Measurements from ENCODE around the gene BSG.
"Not testable (repeated sequence)": the region's sequence is repeated elsewhere in the genome, so short reads cannot be mapped to it uniquely, and the experiment has no call there.

The BSG gene

DNA sequence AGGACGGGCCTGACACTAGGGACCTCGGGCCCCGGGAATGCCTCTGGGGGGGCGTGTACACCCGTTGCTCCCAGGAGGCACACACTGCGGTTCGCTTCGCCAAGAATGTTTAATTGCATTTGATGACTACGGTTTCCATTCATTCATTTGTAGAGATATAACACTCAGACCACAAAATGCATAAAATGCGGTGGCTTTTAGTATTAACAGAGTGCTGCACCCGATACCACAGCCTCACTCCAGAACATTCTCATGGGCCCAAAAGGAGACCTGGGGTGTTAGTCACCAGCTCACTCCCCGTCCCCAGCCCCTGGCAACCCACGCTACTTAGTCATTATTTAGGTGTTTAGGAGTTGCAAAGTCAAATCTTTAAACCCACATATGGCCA, 39.1 kb downstream of the BSG start:
- Mint-ChIP-seq H3K4me3 (peak overlapping the region; percentile 84), H3K9me3 (no peaks in the 10 kb centered on the region), H3K27ac (peak overlapping the region; percentile 92), H3K36me3 (peaks cover 22% of the 10 kb centered on the region), H3K4me1 (peaks cover 22% of the 10 kb centered on the region)
- DNase-seq (ENCODE audit: low spot score in 2 of 2) = peak; percentile 55 to 87
- peak; percentile 91 for ATAC-seq

DNA sequence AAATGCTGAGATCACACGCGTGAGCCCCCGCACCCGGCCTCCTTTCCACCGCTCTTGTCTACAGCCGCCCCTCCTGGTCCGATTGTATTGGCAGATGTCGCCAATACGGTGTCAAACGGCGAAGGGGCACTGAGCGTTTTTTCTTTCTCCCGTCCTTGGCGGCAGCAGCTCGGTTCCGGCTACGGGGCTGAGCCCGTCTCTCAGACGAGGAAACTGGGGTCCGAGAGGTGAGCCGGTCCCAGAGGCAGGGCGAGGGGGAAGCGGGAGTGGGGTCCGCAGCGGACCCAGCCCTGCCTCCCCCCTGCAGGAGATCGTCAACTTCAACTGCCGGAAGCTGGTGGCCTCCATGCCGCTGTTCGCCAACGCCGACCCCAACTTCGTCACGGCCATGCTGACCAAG, 40.5 kb downstream of the BSG start:
- Mint-ChIP-seq H3K4me3 (no peak overlapping the region), H3K36me3 (peaks cover 31% of the 10 kb centered on the region), H3K9me3 (no peaks in the 10 kb centered on the region), H3K4me1 (peaks cover 22% of the 10 kb centered on the region), H3K27ac (no peak overlapping the region)
- ATAC-seq (no peak), DNase-seq (ENCODE audit: low spot score in 2 of 2) (no peak)

DNA sequence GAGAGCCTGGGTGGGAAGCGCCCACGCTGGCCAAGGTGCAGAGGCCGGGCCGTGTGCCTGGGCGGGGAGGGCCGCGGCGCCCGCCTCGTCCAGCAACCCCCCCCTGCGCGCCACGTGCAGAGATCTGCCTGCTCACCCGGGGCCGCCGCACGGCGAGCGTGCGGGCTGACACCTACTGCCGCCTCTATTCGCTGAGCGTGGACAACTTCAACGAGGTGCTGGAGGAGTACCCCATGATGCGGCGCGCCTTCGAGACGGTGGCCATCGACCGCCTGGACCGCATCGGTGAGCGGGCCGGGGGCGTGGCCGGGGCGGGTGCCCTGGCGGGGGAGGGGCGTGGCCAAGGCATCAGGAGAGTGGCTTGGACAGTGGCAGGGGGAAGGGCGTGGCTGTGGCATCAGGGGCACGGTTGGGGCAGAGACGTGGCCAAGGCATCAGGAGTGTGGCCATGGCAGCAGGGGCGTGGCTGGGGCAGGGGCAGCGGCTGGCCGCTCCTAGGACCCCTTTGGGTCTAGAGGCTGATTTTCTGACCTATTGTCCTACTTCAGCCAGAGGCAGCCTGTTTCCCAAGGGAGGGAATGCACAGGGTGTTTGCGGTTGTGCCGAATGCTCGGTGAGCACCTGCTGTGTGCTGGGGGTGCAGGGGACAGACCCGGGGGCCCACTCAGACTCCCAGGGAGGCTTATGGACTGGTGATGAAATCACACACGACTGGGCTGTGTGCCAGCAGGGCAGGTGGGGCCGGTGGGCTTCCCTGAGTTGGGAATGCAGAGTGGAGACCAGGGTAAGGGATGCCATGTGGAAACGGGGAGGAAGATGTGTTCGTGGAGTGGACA, 41.6 kb downstream of the BSG start:
- Mint-ChIP-seq H3K4me3 (no peak overlapping the region), H3K9me3 (no peaks in the 10 kb centered on the region), H3K4me1 (peaks cover 22% of the 10 kb centered on the region), H3K27ac (no peak overlapping the region), H3K36me3 (peaks cover 40% of the 10 kb centered on the region)
- no peak for ATAC-seq
- DNase-seq (ENCODE audit: low spot score in 2 of 2) = no peak

DNA sequence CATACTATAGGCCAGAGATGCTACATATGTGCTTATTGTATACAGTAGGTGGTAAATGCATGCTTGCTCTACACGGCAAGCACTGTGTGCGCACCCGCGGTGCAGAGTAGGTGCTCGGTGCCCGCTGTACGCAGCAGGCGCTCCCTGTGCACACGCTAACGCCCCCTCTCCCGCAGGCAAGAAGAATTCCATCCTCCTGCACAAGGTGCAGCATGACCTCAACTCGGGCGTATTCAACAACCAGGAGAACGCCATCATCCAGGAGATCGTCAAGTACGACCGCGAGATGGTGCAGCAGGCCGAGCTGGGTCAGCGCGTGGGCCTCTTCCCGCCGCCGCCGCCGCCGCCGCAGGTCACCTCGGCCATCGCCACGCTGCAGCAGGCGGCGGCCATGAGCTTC, 43.2 kb downstream of the BSG start:
- Mint-ChIP-seq H3K4me1 (peaks cover 22% of the 10 kb centered on the region), H3K27ac (no peak overlapping the region), H3K36me3 (peaks cover 49% of the 10 kb centered on the region), H3K9me3 (no peaks in the 10 kb centered on the region), H3K4me3 (no peak overlapping the region)
- ATAC-seq = no peak
- no peak for DNase-seq (ENCODE audit: low spot score in 2 of 2)

GRCh38 chr19:616062-616700, 43.8 kb downstream of the BSG start:
- peaks cover 43% of the 10 kb centered on the region for H3K36me3 Mint-ChIP-seq
- H3K27ac Mint-ChIP-seq = no peak overlapping the region
- no peak for DNase-seq (ENCODE audit: low spot score in 2 of 2)
- no peak for ATAC-seq
- peaks cover 16% of the 10 kb centered on the region for H3K4me1 Mint-ChIP-seq
- H3K4me3 Mint-ChIP-seq = no peak overlapping the region
- H3K9me3 Mint-ChIP-seq = no peaks in the 10 kb centered on the region

GRCh38 chr19:616747-617526, 44.5 kb downstream of the BSG start:
- Mint-ChIP-seq H3K9me3 (no peaks in the 10 kb centered on the region), H3K36me3 (peaks cover 36% of the 10 kb centered on the region), H3K4me1 (peaks cover 9% of the 10 kb centered on the region), H3K4me3 (no peak overlapping the region), H3K27ac (no peak overlapping the region)
- ATAC-seq (no peak), DNase-seq (ENCODE audit: low spot score in 2 of 2) (no peak)

DNA sequence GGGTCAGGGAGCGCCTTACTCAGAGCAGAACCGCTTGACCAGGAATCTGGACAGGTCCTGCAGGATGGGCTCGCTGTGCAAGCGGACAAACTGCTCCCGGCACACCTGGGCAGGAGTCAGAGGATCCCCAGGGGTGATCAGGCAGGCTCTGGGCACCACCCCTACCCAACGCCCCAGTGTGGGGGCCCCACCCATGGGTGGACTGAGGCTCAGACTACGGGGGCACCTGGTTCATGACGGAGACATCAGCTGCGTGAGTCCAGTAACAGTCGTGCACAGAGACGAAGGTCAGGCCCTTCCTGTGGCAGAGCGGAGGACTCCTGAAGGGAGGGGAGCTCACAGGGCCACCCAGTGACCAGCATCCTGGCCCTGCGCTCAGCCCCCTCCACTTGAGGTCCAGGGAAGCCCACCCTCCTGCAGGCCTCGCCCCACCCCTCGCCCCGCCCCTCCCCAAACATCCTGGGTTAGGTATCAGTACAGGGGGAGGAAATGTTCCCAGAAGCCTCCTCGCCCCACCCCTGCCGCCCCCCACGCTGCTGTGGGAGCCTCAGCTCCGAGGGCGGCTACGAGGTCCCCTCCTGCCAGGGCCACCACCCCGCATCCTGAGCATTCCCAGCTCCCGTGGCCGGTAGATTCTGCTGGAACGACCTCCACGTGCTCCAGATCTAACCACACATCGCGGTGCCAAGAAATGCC, 45.3 kb downstream of the BSG start:
- Mint-ChIP-seq H3K36me3 (peaks cover 35% of the 10 kb centered on the region), H3K4me1 (peaks cover 5% of the 10 kb centered on the region), H3K4me3 (no peak overlapping the region), H3K9me3 (no peaks in the 10 kb centered on the region), H3K27ac (no peak overlapping the region)
- DNase-seq (ENCODE audit: low spot score in 2 of 2) (no peak), ATAC-seq (no peak)

GRCh38 chr19:618247-618619, 45.8 kb downstream of the BSG start:
- Mint-ChIP-seq H3K9me3 (no peaks in the 10 kb centered on the region), H3K4me3 (no peak overlapping the region), H3K4me1 (peaks cover under 1% of the 10 kb centered on the region), H3K36me3 (peaks cover 35% of the 10 kb centered on the region), H3K27ac (no peak overlapping the region)
- DNase-seq (ENCODE audit: low spot score in 2 of 2) (no peak), ATAC-seq (no peak)

GRCh38 chr19:618674-619285, 46.4 kb downstream of the BSG start:
- no peak for ATAC-seq
- H3K27ac Mint-ChIP-seq = no peak overlapping the region

GRCh38 chr19:619286-620002, 47.0 kb downstream of the BSG start:
- no peaks in the 10 kb centered on the region for H3K9me3 Mint-ChIP-seq
- no peaks in the 10 kb centered on the region for H3K4me1 Mint-ChIP-seq
- H3K4me3 Mint-ChIP-seq = no peak overlapping the region
- H3K27ac Mint-ChIP-seq = no peak overlapping the region
- ATAC-seq = no peak
- H3K36me3 Mint-ChIP-seq = peaks cover 30% of the 10 kb centered on the region
- DNase-seq (ENCODE audit: low spot score in 2 of 2) = no peak

More at GRCh38 chr19:618674-619285, 46.4 kb downstream of the BSG start:
- Mint-ChIP-seq H3K9me3 (no peaks in the 10 kb centered on the region), H3K4me1 (no peaks in the 10 kb centered on the region), H3K4me3 (no peak overlapping the region), H3K36me3 (peaks cover 35% of the 10 kb centered on the region)
- DNase-seq (ENCODE audit: low spot score in 2 of 2) = no peak

GRCh38 chr19:620166-620862, 47.9 kb downstream of the BSG start:
- no peak for DNase-seq (ENCODE audit: low spot score in 2 of 2)
- H3K9me3 Mint-ChIP-seq = no peaks in the 10 kb centered on the region
- ATAC-seq = no peak
- peaks cover under 1% of the 10 kb centered on the region for H3K4me1 Mint-ChIP-seq
- no peak overlapping the region for H3K4me3 Mint-ChIP-seq
- H3K36me3 Mint-ChIP-seq = peaks cover 30% of the 10 kb centered on the region
- no peak overlapping the region for H3K27ac Mint-ChIP-seq

GRCh38 chr19:621191-621590, 48.8 kb downstream of the BSG start:
- H3K4me1 Mint-ChIP-seq; ATAC-seq; H3K9me3 Mint-ChIP-seq; H3K27ac Mint-ChIP-seq; DNase-seq (ENCODE audit: low spot score in 2 of 2); H3K4me3 Mint-ChIP-seq: not testable (repeated sequence)
- peaks cover 39% of the 10 kb centered on the region for H3K36me3 Mint-ChIP-seq

GRCh38 chr19:621819-622218, 49.4 kb downstream of the BSG start:
- no peak for DNase-seq (ENCODE audit: low spot score in 2 of 2)
- Mint-ChIP-seq H3K9me3 (no peaks in the 10 kb centered on the region), H3K27ac (no peak overlapping the region), H3K36me3 (peaks cover 45% of the 10 kb centered on the region), H3K4me1 (peaks cover 5% of the 10 kb centered on the region), H3K4me3 (no peak overlapping the region)
- no peak for ATAC-seq

- H3K36me3 Mint-ChIP-seq = peaks cover 45% of the 10 kb centered on the region
- ATAC-seq (no peak), DNase-seq (ENCODE audit: low spot score in 2 of 2) (no peak)
- H3K9me3 Mint-ChIP-seq = no peaks in the 10 kb centered on the region
- H3K4me1 Mint-ChIP-seq = peaks cover 5% of the 10 kb centered on the region
- H3K27ac Mint-ChIP-seq = no peak overlapping the region
- no peak overlapping the region for H3K4me3 Mint-ChIP-seq
Observed at GRCh38 chr19:622666-623065, 50.3 kb downstream of the BSG start.

Data from stimulated activated effector memory CD8-positive, alpha-beta T cell treated with anti-CD3 and anti-CD28 coated beads, Interleukin-12 subunit alpha, Interleukin-12 subunit beta, amount 100 ng/mL, for 72 hours (primary cell).